ENCODE measurements around the gene ARMC5. TPM values are rescaled to one million over a fixed set of nuclear protein-coding genes. Genes with fewer than 3 reads are reported as not detected.

ARMC5 gene
- polyA plus RNA-seq, 4 donors = 12.3 to 20.5 (median 14.1) TPM

- FAIRE-seq = no peak
These were observed 54.6 kb downstream of the ARMC5 start for GRCh38 chr16:31513884-31514283.

More at GRCh38 chr16:31513884-31514283, 54.6 kb downstream of the ARMC5 start:
- no peak for DNase-seq
- no peaks in the 10 kb centered on the region for H3K36me3 ChIP-seq (ENCODE audit: control insufficient read depth in 3 of 3, insufficient read depth in 2 of 3, low read depth in 1 of 3, low read length in 3 of 3)
- no peak overlapping the region for H3K4me3 ChIP-seq (ENCODE audit: low read depth in 1 of 3, low read length in 3 of 3)
- peaks cover 0 to 6% of the 10 kb centered on the region in 2 donors for H3K9me3 ChIP-seq (ENCODE audit: control insufficient read depth in 2 of 2, insufficient read depth in 1 of 2, low read depth in 1 of 2, low read length in 1 of 2)
- peaks cover 0 to 4% (median 2%) of the 10 kb centered on the region in 3 donors for H3K4me1 ChIP-seq (ENCODE audit: control insufficient read depth in 3 of 3, insufficient read depth in 2 of 3, low read depth in 1 of 3, low read length in 2 of 3)
- H3K27ac ChIP-seq (ENCODE audit: low read depth in 1 of 3, low read length in 2 of 3) = no peak overlapping the region
- no peaks in the 10 kb centered on the region for H3K27me3 ChIP-seq (ENCODE audit: control insufficient read depth in 3 of 3, insufficient read depth in 3 of 3, low read length in 3 of 3)

Other genes starting within 250 kb of the ARMC5 start
- gene TRIM72, start 245.4 kb upstream of the ARMC5 start, polyA plus RNA-seq = under 1 TPM; under 0.01 to 0.32 (median 0.13) TPM
- gene PYDC1, start 242.4 kb upstream of the ARMC5 start, polyA plus RNA-seq = under 1 TPM in 1 of 4 donors, not detected in 3; 0.32 TPM
- gene ITGAM, start 199.5 kb upstream of the ARMC5 start, polyA plus RNA-seq = 1 to 10 TPM in 2 of 4 donors, under 1 TPM in 2; 0.22 to 4.3 (median 0.92) TPM
- gene ITGAX, start 104.3 kb upstream of the ARMC5 start, polyA plus RNA-seq = 1 to 10 TPM in 2 of 4 donors, under 1 TPM in 2; 0.22 to 2.5 (median 1.1) TPM
- under 1 TPM in 2 of 4 donors, not detected in 2; 0.06 to 0.15 TPM for gene ITGAD, start 66.2 kb upstream of the ARMC5 start, polyA plus RNA-seq
- 10 to 100 TPM in 3 of 4 donors, under 1 TPM in 1; 0.60 to 24.3 (median 13.0) TPM for gene COX6A2, start 31.1 kb upstream of the ARMC5 start, polyA plus RNA-seq
- gene ZNF843, start 16.7 kb upstream of the ARMC5 start, polyA plus RNA-seq = 1 to 10 TPM in 1 of 4 donors, under 1 TPM in 3; 0.30 to 1.7 (median 0.49) TPM
- 10 to 100 TPM in 2 of 4 donors, 1 to 10 TPM in 2; 1.6 to 20.1 (median 11.1) TPM for gene TGFB1I1, start 12.7 kb downstream of the ARMC5 start, polyA plus RNA-seq
- gene SLC5A2, start 23.6 kb downstream of the ARMC5 start, polyA plus RNA-seq = 10 to 100 TPM in 1 of 4 donors, 1 to 10 TPM in 2, under 1 TPM in 1; 0.81 to 10.4 (median 1.6) TPM
- 100 to 1,000 TPM in 1 of 4 donors, 10 to 100 TPM in 3; 27.3 to 108 (median 51.7) TPM for gene RUSF1, start 48.9 kb downstream of the ARMC5 start, polyA plus RNA-seq
- gene AHSP, start 68.4 kb downstream of the ARMC5 start, polyA plus RNA-seq = 1 to 10 TPM in 1 of 4 donors, not detected in 3; 1.9 TPM